Neural cell (in vitro differentiated cells): ENCODE measurements around the gene TRAF5. TPM values are rescaled to one million over a fixed set of nuclear protein-coding genes. Genes with fewer than 3 reads are reported as not detected.

Source experiments
- H2AFZ ChIP-seq: fragments of 200-600, 300-800 bp; sonication (generic), shearing (Covaris generic); 2 replicates; pipeline ENCODE4 v1.6.0; 2014; ENCODE audit warnings: low read depth, mild to moderate bottlenecking, antibody characterized with exemption, low read length, moderate library complexity
- H3F3A ChIP-seq: fragments of 200-600 bp; shearing (Covaris generic); 2 replicates; pipeline ENCODE4 v1.6.1; 2016; ENCODE audit warnings: mild to moderate bottlenecking, moderate library complexity, mixed read lengths, antibody characterized with exemption, low read length; ENCODE audit not compliant: insufficient read depth, poor library complexity, severe bottlenecking
- H3K27ac ChIP-seq: fragments of 200-600, 300-800 bp; sonication (generic), shearing (Covaris generic); 2 replicates; pipeline ENCODE4 v1.5.1; 2014; ENCODE audit warnings: mild to moderate bottlenecking, low read length, moderate library complexity
- H3K27me3 ChIP-seq: fragments of 300-800, 200-600 bp; sonication (generic), shearing (Covaris generic); 2 replicates; pipeline ENCODE4 v1.6.0; 2014; ENCODE audit warnings: mild to moderate bottlenecking, low read depth, low read length, moderate library complexity; ENCODE audit not compliant: insufficient read depth
- H3K36me3 ChIP-seq: fragments of 300-800, 200-600 bp; sonication (generic), shearing (Covaris generic); 2 replicates; pipeline ENCODE4 v1.5.1; 2014; ENCODE audit warnings: mild to moderate bottlenecking, antibody characterized with exemption, low read length, moderate library complexity; ENCODE audit not compliant: insufficient read depth
- H3K4me2 ChIP-seq: fragments of 300-800, 200-600 bp; sonication (generic), shearing (Covaris generic); 2 replicates; pipeline ENCODE4 v1.6.0; 2014; ENCODE audit warnings: mild to moderate bottlenecking, low read length
- H3K4me3 ChIP-seq: fragments of 300-800, 200-600 bp; sonication (generic), shearing (Covaris generic); 2 replicates; pipeline ENCODE4 v1.5.1; 2014; ENCODE audit warnings: mild to moderate bottlenecking, low read length, moderate library complexity
- H3K79me2 ChIP-seq: fragments of 200-600 bp; shearing (Covaris generic); replicated peaks from 2 replicates; pipeline ENCODE4 v1.6.0; 2014; ENCODE audit warnings: mild to moderate bottlenecking, low read length, moderate library complexity; ENCODE audit not compliant: insufficient read depth
- H3K9ac ChIP-seq: fragments of 300-800, 200-600 bp; sonication (generic), shearing (Covaris generic); 2 replicates; pipeline ENCODE4 v1.6.1; 2016; ENCODE audit warnings: mild to moderate bottlenecking, low read length, mixed read lengths
- H3K9me2 ChIP-seq: fragments of 200-600 bp; shearing (Covaris generic); 2 replicates; pipeline ENCODE4 v1.6.1; 2016; ENCODE audit warnings: mild to moderate bottlenecking, low read length, mixed read lengths; ENCODE audit not compliant: insufficient read depth
- H3K9me3 ChIP-seq: fragments of 200-600, 300-800 bp; sonication (generic), shearing (Covaris generic); 2 replicates; pipeline ENCODE4 v1.6.1; 2016; ENCODE audit warnings: mild to moderate bottlenecking, mixed run types, low read length, moderate library complexity, mixed read lengths
- H4K20me1 ChIP-seq: fragments of 200-600 bp; shearing (Covaris generic); 2 replicates; pipeline ENCODE4 v1.6.1; 2016; ENCODE audit warnings: mild to moderate bottlenecking, mixed run types; ENCODE audit not compliant: insufficient read depth
- EP300 ChIP-seq: fragments of 450-650 bp; conservative IDR thresholded peaks from 2 replicates; pipeline ENCODE4 v1.6.1; 2014; ENCODE audit warnings: antibody characterized with exemption, mild to moderate bottlenecking, moderate library complexity; ENCODE audit not compliant: poor library complexity, severe bottlenecking
- EZH2 ChIP-seq: fragments of 200-600, 300-800 bp; shearing (Covaris generic), sonication (generic); IDR thresholded peaks from 2 replicates; pipeline ENCODE4 v1.6.1; 2014; ENCODE audit warnings: antibody characterized with exemption, low read length, borderline replicate concordance, mild to moderate bottlenecking; ENCODE audit not compliant: insufficient read depth, poor library complexity, severe bottlenecking
- MXI1 ChIP-seq: fragments of 450-650 bp; conservative IDR thresholded peaks from 2 replicates; pipeline ENCODE4 v1.6.1; 2014; ENCODE audit warnings: antibody characterized with exemption, mild to moderate bottlenecking; ENCODE audit not compliant: poor library complexity, severe bottlenecking
- POLR2AphosphoS5 ChIP-seq: IDR thresholded peaks from 2 replicates; pipeline ENCODE4 v1.6.1; 2012
- RAD21 ChIP-seq: fragments of 450-650 bp; conservative IDR thresholded peaks from 2 replicates; pipeline ENCODE4 v1.6.1; 2014; ENCODE audit warnings: antibody characterized with exemption, mild to moderate bottlenecking, moderate library complexity
- SMC3 ChIP-seq: fragments of 450-650 bp; conservative IDR thresholded peaks from 2 replicates; pipeline ENCODE4 v1.6.1; 2014; ENCODE audit warnings: antibody characterized with exemption, mild to moderate bottlenecking, moderate library complexity; ENCODE audit not compliant: poor library complexity
- TAF1 ChIP-seq: IDR thresholded peaks from 2 replicates; pipeline ENCODE4 v1.6.1; 2012; ENCODE audit warnings: low read depth
- polyA plus RNA-seq: library from polyadenylated mRNA; depleted of rRNA; stranded (reverse); fragments of >200 nt; gene quantifications from 2 replicates; pipeline ENCODE4 v1.2.3, GENCODE V29; 2014
- TF ChIP-seq, protein P1 (sequence below): IDR thresholded peaks from 2 replicates; pipeline ENCODE4 v1.6.1; 2012; ENCODE audit warnings: borderline replicate concordance
- TF ChIP-seq, protein P2 (sequence below): fragments of 450-650 bp; IDR thresholded peaks from 2 replicates; pipeline ENCODE4 v1.5.1; 2014; ENCODE audit warnings: antibody characterized with exemption, mild to moderate bottlenecking, moderate library complexity; ENCODE audit not compliant: poor library complexity, severe bottlenecking

Gene TRAF5
- polyA plus RNA-seq, 1 donor from 2014 or later: 0.69 TPM

DNA sequence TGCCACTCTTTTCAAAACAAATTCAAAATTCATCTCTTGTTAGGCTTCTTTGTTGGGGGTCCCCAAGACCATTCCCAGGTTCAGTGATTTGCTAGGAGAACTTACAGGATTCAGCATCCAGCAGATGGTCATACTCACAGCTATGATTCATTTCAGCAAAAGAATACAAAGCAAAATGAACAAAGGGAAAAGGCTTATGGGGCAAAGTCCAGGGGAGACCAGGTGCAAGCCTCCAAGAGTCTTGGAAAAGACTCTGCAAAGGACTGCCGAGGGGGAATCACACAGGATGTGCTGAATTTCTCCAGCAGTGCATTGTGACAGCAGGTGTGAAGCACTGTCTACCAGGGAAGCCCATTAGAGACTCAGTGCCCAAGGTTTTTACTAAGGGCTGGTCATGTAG lies 7.3 kb downstream of the TRAF5 start:
- Histone ChIP-seq H2AFZ (no peak overlapping the region), H3F3A (no peaks in the 10 kb centered on the region), H3K9me2 (no peaks in the 10 kb centered on the region), H3K27me3 (no peaks in the 10 kb centered on the region), H3K4me3 (no peak overlapping the region), H3K79me2 (no peaks in the 10 kb centered on the region), H3K27ac (no peak overlapping the region), H3K9ac (no peak overlapping the region), H3K36me3 (no peaks in the 10 kb centered on the region), H3K9me3 (no peaks in the 10 kb centered on the region), H3K4me2 (no peak overlapping the region), H4K20me1 (no peaks in the 10 kb centered on the region)
- TF ChIP-seq SMC3 (no peak), TAF1 (no peak)

DNA sequence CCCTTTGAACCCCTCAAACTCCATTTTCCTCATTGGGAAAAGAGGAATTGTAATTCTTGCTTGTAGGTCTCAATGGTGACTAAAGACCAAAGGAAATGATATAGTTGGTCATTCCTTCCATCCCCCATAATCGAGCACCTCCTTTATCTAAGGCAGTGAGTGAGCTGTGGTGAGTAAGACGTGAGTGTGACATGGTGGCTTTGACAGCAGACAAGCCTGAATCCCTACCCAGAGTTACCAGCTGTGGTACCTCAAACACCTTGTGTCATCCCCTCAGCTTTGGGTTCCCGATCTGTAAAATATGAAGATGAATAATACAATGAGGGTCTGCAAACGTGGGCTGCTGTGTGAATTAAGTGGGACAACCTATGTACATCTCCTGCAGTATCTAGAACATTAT lies 8.4 kb downstream of the TRAF5 start:
- Histone ChIP-seq H3K27ac (no peak overlapping the region), H3F3A (no peaks in the 10 kb centered on the region), H3K9me3 (no peaks in the 10 kb centered on the region), H3K4me2 (no peak overlapping the region), H3K27me3 (no peaks in the 10 kb centered on the region), H3K4me3 (no peak overlapping the region), H3K9ac (no peak overlapping the region), H3K79me2 (no peaks in the 10 kb centered on the region), H3K36me3 (no peaks in the 10 kb centered on the region), H3K9me2 (no peaks in the 10 kb centered on the region), H4K20me1 (no peaks in the 10 kb centered on the region), H2AFZ (no peak overlapping the region)
- no peak for TF ChIP-seq RAD21
- TF ChIP-seq, protein P1, sequence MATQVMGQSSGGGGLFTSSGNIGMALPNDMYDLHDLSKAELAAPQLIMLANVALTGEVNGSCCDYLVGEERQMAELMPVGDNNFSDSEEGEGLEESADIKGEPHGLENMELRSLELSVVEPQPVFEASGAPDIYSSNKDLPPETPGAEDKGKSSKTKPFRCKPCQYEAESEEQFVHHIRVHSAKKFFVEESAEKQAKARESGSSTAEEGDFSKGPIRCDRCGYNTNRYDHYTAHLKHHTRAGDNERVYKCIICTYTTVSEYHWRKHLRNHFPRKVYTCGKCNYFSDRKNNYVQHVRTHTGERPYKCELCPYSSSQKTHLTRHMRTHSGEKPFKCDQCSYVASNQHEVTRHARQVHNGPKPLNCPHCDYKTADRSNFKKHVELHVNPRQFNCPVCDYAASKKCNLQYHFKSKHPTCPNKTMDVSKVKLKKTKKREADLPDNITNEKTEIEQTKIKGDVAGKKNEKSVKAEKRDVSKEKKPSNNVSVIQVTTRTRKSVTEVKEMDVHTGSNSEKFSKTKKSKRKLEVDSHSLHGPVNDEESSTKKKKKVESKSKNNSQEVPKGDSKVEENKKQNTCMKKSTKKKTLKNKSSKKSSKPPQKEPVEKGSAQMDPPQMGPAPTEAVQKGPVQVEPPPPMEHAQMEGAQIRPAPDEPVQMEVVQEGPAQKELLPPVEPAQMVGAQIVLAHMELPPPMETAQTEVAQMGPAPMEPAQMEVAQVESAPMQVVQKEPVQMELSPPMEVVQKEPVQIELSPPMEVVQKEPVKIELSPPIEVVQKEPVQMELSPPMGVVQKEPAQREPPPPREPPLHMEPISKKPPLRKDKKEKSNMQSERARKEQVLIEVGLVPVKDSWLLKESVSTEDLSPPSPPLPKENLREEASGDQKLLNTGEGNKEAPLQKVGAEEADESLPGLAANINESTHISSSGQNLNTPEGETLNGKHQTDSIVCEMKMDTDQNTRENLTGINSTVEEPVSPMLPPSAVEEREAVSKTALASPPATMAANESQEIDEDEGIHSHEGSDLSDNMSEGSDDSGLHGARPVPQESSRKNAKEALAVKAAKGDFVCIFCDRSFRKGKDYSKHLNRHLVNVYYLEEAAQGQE: no peak
- TF ChIP-seq, protein P2, sequence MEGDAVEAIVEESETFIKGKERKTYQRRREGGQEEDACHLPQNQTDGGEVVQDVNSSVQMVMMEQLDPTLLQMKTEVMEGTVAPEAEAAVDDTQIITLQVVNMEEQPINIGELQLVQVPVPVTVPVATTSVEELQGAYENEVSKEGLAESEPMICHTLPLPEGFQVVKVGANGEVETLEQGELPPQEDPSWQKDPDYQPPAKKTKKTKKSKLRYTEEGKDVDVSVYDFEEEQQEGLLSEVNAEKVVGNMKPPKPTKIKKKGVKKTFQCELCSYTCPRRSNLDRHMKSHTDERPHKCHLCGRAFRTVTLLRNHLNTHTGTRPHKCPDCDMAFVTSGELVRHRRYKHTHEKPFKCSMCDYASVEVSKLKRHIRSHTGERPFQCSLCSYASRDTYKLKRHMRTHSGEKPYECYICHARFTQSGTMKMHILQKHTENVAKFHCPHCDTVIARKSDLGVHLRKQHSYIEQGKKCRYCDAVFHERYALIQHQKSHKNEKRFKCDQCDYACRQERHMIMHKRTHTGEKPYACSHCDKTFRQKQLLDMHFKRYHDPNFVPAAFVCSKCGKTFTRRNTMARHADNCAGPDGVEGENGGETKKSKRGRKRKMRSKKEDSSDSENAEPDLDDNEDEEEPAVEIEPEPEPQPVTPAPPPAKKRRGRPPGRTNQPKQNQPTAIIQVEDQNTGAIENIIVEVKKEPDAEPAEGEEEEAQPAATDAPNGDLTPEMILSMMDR: no peak
- no peak for TF ChIP-seq EZH2

DNA sequence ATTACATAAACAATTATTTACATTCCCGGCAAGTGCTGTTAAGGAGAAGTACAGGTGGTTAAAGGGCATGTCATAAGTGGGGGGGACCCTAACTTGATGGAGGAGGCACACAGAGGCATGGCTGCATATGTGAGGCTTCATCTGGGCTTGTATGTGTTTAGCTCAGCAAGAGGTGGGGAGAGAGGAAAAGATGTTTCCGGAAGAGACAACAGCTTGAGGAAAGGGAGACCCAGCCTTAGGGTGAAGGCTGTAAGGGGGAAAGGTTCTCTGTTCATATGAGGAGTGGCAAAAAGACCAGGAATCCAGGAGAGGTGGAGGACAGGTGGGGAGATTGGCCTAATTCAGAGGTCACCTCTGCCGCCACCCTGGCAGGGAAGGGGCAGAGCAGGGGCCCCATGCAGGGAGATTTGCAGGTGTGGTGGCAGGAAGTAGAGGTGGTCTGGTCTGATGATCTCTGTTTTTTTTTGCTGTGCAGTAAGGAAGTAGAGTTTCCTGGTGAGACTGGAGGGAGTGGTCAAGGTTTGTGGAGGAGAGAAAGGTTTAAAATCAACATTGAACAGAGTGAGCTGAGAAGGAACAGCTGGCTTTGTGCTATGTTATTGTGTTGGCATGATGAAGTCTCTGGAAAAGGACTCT lies 9.0 kb downstream of the TRAF5 start:
- Histone ChIP-seq H3K9ac (no peak overlapping the region), H2AFZ (no peak overlapping the region), H4K20me1 (no peaks in the 10 kb centered on the region), H3K79me2 (no peaks in the 10 kb centered on the region), H3K27ac (no peak overlapping the region), H3K4me2 (no peak overlapping the region), H3K9me3 (no peaks in the 10 kb centered on the region), H3K9me2 (no peaks in the 10 kb centered on the region), H3K36me3 (no peaks in the 10 kb centered on the region), H3K27me3 (no peaks in the 10 kb centered on the region), H3K4me3 (no peak overlapping the region), H3F3A (no peaks in the 10 kb centered on the region)
- TF ChIP-seq, protein P2: no peak
- TF ChIP-seq MXI1 (no peak), EZH2 (no peak), RAD21 (no peak), EP300 (no peak), SMC3 (no peak), TAF1 (no peak), POLR2AphosphoS5 (no peak)
- TF ChIP-seq, protein P1: no peak
